ENCODE results near the gene NIP7. TPM values are rescaled to one million over a fixed set of nuclear protein-coding genes. Genes with fewer than 3 reads are reported as not detected.
A peak's percentile ranks its signal among the peaks of the same experiment; 100 is the strongest.

NIP7 gene
- total RNA-seq, 2 donors from 2014 or later, result 3.3 to 8.8 TPM

DNA sequence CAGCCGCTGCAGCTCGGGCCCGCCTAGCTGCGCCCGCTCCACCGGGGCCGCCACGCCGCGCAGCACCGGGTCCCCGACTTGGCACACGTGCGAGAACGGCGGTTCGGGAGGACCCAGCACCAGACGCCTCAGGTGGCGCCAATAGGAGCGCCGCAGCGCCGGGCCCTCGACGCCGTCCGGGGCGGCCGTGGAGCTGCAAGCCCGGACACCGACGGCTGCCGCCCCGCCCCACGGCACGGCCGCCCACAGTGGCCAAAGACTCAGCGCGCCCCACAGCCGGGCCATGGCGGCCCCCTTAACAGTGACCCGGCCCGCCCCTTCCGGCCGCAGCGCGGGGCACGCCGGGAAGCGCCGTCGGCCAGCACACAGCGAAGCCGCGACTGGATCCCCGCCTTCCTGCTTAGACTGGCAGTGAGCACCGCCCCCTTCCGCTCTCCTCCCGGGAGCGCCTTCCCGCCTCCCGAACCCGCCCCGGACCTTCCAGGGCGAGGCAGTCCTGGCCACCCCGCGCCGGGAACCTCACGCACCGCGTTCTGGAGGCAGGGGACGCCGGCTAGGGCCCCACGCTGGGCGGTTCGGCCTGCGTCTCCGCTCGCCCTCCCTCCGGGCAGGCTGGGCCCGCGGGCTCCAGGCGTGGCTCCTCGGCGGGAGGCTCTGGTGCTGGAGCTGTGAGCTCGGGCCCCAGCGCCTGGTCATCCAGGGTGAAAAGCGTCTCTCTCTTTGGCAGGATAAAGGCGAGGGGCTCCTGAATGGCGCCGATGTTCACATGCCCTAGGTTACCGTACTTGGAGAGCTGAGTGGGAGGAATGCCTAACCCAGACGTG is 9.1 kb upstream of the NIP7 start, which contains the start of gene PDF:
Gene PDF (minus strand): TSS at position 303 of the 824 bp plus-strand sequence. CDS start 18 bp downstream, at position 285.
- Histone ChIP-seq H3K4me1 (peaks cover 48% of the 10 kb centered on the region), H3K36me3 (replicated peaks in 1 of 2; ENCODE audit: insufficient read depth in 1 of 2, low read depth in 2 of 2) (peaks cover 0 to 16% of the 10 kb centered on the region in 2 donors), H3K9me3 (no peaks in the 10 kb centered on the region), H3K4me3 (peak within 1 kb of the TSS; percentile 57 to 80), H3K27ac (peak within 1 kb of the TSS; percentile 75 to 93 (median 90)), H3K27me3 (no peaks in the 10 kb centered on the region)
- intact Hi-C loops (cut with DNase I), result no loop called here
- WGBS, 2 donors, result 0% methylated on average over 30 to 86 of the region's 93 CpGs
- peak; percentile 93 for ATAC-seq
- TF ChIP-seq, protein P1, sequence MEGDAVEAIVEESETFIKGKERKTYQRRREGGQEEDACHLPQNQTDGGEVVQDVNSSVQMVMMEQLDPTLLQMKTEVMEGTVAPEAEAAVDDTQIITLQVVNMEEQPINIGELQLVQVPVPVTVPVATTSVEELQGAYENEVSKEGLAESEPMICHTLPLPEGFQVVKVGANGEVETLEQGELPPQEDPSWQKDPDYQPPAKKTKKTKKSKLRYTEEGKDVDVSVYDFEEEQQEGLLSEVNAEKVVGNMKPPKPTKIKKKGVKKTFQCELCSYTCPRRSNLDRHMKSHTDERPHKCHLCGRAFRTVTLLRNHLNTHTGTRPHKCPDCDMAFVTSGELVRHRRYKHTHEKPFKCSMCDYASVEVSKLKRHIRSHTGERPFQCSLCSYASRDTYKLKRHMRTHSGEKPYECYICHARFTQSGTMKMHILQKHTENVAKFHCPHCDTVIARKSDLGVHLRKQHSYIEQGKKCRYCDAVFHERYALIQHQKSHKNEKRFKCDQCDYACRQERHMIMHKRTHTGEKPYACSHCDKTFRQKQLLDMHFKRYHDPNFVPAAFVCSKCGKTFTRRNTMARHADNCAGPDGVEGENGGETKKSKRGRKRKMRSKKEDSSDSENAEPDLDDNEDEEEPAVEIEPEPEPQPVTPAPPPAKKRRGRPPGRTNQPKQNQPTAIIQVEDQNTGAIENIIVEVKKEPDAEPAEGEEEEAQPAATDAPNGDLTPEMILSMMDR (IDR thresholded peaks at IDR 0.05), result peak in 2 of 7 experiments; percentile 3 to 35
- TF ChIP-seq POLR2A (IDR thresholded peaks at IDR 0.05), result peak; percentile 66 to 80 (median 74)
- peak; percentile 93 to 97 (median 95) for DNase-seq

DNA sequence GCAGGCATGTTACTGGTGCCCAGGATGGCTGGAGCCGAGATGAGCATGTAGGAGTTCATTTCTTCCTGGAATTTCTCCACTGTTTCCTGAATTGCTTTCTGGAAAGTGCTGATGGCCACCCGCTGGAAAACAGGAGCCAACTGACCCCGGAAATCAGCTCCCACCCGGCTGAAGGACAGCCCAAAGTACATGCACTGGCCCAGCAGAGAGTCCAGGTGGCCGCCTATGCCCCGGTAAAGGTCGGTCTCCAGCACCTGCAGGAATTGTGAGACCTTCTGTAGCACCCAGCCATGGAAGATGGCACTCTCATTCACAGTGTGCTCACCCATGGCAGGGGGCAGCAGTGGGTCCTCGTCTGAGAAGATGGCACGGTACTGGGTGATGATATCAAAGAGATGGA is 4.9 kb upstream of the NIP7 start:
- DNase-seq, result no peak
- Histone ChIP-seq H3K27me3 (no peaks in the 10 kb centered on the region), H3K36me3 (replicated peaks in 1 of 2; ENCODE audit: insufficient read depth in 1 of 2, low read depth in 2 of 2) (peaks cover 0 to 22% of the 10 kb centered on the region in 2 donors)

DNA sequence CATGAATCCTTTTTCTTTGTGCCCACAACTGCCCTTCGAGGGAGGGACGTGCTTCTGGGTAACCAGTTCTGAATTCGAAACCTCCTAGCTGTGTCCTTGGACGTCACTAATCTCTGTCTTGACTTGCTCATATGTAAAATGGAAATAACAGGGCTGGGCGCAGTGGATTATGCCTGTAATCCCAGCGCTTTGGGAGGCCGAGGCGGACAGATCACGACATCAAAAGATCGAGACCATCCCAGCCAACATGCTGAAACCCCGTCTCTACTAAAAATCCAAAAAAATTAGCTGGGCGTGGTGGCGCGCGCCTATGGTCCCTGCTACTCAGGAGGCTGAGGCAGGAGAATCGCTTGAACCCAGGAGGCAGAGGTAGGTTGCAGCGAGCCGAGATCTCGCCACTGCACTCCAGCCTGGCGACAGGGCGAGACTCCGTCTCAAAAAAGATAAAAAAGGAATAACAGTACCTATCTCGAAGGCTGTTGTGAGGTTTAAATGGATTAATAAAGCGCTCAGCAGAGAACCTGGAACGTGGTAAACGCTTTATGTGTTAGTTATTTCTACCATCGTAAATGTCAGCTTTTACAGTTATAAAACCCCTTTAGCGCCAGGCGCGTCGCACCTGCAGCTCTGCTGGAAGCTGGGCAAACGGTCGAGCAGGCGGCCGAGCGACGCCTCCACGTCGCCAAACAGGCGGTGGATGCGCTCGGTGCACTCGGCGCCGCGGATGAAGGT is 849 bp upstream of the NIP7 start:
- intact Hi-C loops (cut with DNase I), result no loop called here
- H3K9me3 ChIP-seq, result no peaks in the 10 kb centered on the region
- ATAC-seq, result no peak
- peaks cover 0 to 25% of the 10 kb centered on the region in 2 donors for H3K36me3 ChIP-seq (replicated peaks in 1 of 2; ENCODE audit: insufficient read depth in 1 of 2, low read depth in 2 of 2)
- no peak for TF ChIP-seq POLR2A (IDR thresholded peaks at IDR 0.05)
- TF ChIP-seq, protein P1 (IDR thresholded peaks at IDR 0.05), result no peak
- H3K27ac ChIP-seq, result peak overlapping the region; percentile 74 to 96 (median 82)
- peak in 1 of 4 donors; percentile 77 for DNase-seq
- peaks cover 27% of the 10 kb centered on the region for H3K4me1 ChIP-seq
- WGBS, 2 donors, result 17 to 28% methylated on average over 27 to 46 of the region's 46 CpGs
- no peaks in the 10 kb centered on the region for H3K27me3 ChIP-seq
- peak overlapping the region; percentile 71 to 99 for H3K4me3 ChIP-seq

More for the DNA sequence above, 4.9 kb upstream of the NIP7 start:
- no peaks in the 10 kb centered on the region for H3K9me3 ChIP-seq
- intact Hi-C loops (cut with DNase I), result no loop called here
- WGBS, 2 donors, result 89 to 91% methylated on average over 8 to 9 of the region's 9 CpGs
- no peak overlapping the region for H3K27ac ChIP-seq
- TF ChIP-seq, protein P1 (IDR thresholded peaks at IDR 0.05), result no peak
- no peak for TF ChIP-seq POLR2A (IDR thresholded peaks at IDR 0.05)
- H3K4me1 ChIP-seq, result peaks cover 24% of the 10 kb centered on the region
- H3K4me3 ChIP-seq, result no peak overlapping the region
- no peak for ATAC-seq

DNA sequence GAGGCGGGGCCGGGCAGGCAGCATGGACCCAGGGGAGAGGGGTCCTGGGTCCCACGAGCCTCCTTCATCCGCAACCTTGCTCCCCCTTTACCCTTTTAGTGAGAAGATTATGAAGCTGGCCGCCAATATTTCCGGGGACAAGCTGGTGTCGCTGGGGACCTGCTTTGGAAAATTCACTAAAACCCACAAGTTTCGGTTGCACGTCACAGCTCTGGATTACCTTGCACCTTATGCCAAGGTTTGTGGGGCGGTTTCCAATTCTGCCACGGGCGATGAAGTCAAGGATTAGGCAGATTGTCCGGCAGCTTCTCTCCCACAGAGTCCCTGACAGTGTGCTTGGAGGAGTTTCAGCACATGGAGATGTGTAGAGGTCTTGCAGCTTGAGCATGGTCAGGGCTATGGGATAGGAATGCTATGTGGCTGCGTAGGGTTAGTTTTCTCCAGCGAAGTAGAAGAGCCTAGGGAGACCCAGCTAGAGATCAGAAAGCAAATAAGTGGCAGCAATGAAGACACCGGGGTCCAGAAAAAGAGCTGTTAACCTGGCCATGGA is 598 bp downstream of the NIP7 start:
- TF ChIP-seq POLR2A (IDR thresholded peaks at IDR 0.05), result no peak
- TF ChIP-seq, protein P1 (IDR thresholded peaks at IDR 0.05), result no peak

More for the DNA sequence above, 598 bp downstream of the NIP7 start:
- Histone ChIP-seq H3K27ac (peak overlapping the region; percentile 74 to 96 (median 82)), H3K9me3 (no peaks in the 10 kb centered on the region), H3K4me3 (peak overlapping the region; percentile 71 to 99), H3K36me3 (replicated peaks in 1 of 2; ENCODE audit: insufficient read depth in 1 of 2, low read depth in 2 of 2) (peaks cover 0 to 14% of the 10 kb centered on the region in 2 donors), H3K27me3 (no peaks in the 10 kb centered on the region), H3K4me1 (peaks cover 27% of the 10 kb centered on the region)
- intact Hi-C loops (cut with DNase I), result no loop called here
- ATAC-seq (no peak), DNase-seq (no peak)
- WGBS, 2 donors, result 4 to 8% methylated on average over 15 to 16 of the region's 16 CpGs

Data from body of pancreas (tissue), 4 donors.